Left forelimb (tissue), 1 donor: ENCODE data around the gene RAB40C.

Source experiments
- DNase-seq: peaks from one replicate; pipeline ENCODE4 v3.0.0-alpha.2; 2018; ENCODE audit warnings: low spot score

Gene RAB40C

DNA sequence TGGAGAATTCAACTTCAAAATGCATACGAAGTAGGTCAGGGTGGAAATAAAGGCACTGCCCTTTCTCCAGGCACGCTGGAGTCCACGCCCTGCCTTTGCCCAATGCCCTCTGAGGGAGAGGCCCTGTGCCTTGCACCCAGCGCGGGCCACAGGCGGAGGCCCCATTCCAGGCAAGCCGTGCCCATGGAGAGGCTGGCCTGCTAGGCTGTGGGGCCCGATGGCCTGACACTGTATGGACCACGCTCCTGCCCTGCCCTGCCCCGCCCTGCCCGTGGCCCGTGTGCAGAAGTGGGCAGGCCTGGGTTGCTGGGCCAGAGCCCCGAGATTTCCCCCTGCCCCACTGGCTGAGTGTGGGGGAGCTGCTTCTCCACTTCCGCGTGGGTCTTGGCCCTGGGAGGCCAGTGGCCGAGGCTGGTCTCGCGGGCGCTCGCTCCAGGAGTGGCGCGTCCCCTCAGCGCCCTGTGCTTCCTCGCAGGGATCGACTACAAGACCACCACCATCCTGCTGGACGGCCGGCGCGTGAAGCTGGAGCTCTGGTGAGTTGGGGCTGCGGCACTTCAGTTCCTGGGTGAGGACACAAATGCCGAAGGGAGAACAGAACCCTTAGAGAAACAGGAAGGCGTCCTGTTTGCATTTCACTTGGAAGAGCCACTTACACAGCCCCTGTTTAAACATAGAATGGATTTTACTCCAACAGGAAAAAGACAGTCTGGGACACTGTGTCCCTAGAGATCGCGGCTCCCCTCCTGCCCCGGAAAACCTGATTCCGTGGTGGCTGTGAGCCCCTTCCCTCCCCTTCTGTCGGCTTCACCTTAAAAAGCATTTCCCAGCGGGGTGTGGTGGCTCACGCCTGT is 27.1 kb downstream of the RAB40C start:
- no peak for DNase-seq

- no peak for DNase-seq
These were observed 28.0 kb downstream of the RAB40C start for GRCh38 chr16:617855-618254.

- no peak for DNase-seq
These were observed 29.7 kb downstream of the RAB40C start for GRCh38 chr16:619476-620100.

GRCh38 chr16:620700-621525 is 31.0 kb downstream of the RAB40C start:
- no peak for DNase-seq

DNA sequence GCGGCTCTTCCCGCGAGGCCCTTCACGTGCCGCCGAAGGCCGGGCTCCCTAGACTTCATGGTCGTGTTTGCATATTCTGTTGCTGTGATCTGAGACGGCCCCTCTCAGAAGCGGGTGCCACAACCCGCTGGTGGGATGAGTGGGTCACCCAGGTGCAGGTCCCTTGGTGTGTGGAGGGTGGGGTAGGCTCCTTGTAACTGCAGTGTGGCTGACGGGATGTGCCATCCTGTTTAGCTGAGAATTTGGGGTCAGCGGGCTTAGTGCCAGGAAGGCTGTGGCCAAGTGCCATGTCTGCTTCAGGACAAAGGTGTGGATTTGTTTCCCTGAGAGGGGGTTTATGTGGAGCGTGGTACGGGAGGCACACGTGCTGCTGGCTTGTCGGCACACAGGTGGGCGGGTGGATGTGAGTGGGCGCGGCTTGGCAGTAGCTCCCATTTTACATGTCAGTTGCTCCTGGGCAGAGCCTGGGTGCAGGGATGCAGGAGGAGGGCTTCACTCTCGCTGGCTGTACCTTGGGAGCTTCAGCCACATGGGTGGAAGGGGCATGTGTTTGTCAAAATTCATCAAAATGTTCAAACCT is 31.8 kb downstream of the RAB40C start:
- no peak for DNase-seq

DNA sequence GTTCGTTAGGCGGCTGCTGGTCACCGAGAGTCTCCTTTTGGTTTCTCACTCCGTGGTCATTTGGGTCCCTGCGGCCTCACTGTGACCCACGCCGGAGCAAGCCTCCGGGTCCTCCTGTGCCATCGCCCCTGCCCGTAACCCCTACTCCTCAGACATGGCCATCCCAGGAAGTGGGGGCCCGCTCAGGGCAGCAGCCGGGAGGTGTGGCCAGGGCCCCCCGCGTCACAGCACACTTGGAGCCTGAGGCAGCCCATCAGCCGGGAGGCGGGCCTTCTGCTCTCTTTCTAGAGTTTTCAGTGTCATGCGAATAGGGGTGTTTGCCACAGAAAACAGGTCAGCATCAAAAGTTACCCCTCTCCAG is 33.0 kb downstream of the RAB40C start:
- no peak for DNase-seq

GRCh38 chr16:624526-625070 is 34.7 kb downstream of the RAB40C start:
- DNase-seq = no peak

GRCh38 chr16:625117-625976 is 35.5 kb downstream of the RAB40C start:
- DNase-seq = no peak

GRCh38 chr16:625977-626765 is 36.3 kb downstream of the RAB40C start:
- no peak for DNase-seq

DNA sequence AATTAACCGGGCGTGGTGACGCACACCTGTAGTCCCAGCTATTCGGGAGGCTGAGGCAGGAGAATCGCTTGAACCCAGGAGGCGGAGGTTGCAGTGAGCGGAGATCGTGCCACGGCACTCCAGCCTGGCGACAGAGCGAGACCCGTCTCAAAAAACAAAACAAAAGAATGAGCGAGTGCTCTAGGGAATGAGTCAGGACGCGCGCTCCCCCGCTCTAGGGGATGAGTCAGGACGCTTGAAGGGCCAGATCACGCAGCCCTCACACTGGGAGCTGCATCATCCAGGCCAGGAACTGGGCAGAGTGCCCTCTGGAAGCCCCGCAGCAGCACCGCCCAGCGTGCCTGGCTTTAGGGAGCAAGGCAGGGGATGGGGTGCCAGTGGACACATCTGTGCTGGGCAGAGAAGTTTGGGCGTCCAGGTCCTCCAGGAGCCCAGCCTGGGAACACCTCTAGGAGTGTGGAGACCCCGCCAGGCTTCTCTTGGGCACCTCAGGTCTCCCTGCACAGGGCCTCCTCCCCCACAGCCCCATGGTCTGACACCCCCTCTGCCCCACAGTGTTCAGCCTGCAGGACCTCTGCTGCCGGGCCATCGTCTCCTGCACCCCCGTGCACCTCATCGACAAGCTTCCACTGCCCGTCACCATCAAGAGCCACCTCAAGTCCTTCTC is 37.1 kb downstream of the RAB40C start:
- no peak for DNase-seq

- no peak for DNase-seq
These were observed 37.8 kb downstream of the RAB40C start for GRCh38 chr16:627454-628239.

DNA sequence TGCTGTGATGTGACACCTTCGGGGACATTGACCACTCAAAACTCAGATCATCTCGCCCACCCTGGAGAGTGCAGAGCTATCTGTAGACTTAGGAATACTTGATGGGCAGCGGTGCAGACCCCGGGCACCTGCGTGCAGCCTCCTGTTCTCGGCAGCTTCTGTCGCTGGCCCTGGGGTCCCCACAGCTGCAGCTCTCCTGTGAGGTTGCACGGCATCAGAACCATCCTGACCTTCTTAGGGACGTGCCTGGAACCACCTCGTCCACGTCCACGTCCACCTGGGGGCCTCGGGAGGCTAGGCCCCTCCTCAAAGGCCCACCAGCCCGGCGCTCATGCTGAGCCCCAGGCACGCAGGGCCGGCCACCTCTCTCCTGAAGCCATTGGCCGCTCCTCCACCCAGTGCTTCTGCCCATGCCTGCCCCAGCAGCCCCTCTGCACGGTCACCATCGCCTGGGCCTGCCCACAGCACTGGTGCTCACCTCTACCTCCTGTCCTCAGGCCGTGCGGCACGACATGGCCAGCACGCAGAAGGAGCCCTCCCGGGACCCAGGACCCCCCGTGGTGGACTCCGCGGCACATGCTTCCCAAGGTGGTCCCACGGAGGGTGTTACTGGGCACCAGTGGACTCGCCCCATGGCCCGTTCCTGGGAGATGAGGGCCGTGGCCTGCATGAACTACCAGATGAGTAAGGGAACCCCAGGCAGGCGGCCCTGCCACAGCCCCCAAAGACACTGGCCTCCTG is 38.6 kb downstream of the RAB40C start:
- no peak for DNase-seq

DNA sequence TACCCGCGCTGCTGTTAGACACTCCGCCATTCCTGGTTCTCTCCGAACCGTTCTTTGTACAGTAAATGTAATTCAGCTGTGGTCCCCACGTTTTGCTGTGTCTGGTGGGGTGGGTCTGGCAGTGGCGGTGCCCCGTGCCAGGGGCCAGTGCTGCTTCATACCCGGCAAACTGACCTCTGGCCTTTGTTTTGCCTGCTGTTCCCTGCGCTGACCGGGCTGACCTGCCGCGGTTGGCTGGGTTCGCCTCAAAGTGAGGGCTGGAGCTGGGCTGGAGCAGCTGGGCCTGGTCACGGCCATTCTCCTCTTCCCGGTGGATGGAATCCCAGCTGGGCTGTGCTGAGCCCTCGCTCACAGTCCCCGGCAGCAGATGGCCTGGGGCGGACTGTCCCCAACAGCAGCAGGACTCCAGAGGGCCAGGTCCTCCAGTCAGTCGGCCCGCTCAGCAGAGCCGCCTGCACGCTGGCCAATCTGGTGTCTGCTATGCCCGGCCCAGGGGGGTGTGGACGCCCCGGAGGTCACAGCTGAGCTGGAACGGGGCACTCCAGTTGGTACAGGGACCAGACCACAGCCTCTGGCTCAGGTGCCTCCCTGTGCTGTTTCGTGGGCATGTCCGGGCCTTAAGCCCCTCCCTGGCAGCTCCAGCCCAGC is 39.4 kb downstream of the RAB40C start:
- no peak for DNase-seq

GRCh38 chr16:629833-630248 is 40.0 kb downstream of the RAB40C start:
- DNase-seq = no peak

DNA sequence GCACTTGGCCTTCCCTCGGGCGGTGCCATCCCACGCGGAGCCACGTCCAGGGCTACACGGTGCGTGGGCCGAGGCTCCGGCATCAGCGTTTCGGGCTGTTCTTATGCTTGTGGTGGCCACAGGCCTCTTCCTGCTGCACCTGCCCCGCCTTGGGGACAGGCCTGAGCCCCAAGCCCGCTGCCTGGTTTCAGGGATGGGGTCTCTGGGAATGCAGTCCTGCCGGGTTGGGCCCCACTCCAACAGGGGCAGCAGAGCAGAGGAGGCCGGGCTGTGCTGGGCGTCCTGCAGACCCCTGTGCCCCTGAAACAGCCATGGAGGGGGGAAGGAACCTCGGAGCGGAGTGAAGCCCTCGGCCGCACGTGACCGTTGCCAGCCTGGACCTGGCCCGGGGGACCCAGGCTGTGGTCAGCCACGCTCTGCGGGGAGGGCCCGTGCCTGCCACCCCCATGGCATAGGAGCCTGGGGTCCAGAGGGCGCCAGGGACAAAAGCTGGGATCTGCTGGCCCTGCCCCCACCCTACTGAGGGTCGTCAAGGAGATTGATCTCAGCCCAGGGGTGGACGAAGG is 40.5 kb downstream of the RAB40C start:
- DNase-seq = no peak

DNA sequence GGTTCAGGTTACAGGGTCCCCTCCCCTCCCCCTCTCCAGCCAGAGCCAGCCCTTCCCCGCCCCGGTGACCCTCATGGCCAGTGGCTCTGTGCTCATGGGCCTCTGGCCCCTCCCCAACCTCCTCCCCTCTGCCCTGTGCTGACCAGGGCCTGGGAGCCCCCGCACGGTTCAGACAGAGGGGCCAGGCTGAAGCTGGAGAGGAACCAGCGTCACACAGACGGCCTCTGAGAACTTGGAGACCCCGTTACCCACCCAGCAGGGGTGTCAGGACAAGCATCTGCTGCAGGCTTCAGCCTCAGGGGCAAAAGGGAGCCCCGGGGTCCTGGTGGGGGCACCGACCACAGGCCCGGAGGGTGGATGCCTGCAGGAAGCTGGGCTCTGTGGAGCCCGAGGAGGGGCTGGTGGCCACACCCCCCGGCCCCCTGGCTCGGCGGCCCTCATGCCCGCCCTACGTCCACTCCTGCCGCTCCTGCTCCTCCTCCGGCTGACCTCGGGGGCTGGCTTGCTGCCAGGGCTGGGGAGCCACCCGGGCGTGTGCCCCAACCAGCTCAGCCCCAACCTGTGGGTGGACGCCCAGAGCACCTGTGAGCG is 41.0 kb downstream of the RAB40C start, which contains the start of gene WFIKKN1:
WFIKKN1 (plus strand) TSS at position 171 of the 591 bp plus-strand sequence; CDS start at position 440, 269 bp downstream.
- DNase-seq = no peak
